GM12878 (cell line): ENCODE measurements around the gene CDCP2. TPM values are rescaled to one million over a fixed set of nuclear protein-coding genes. Genes with fewer than 3 reads are reported as not detected.

ENCODE experiments used
- ATAC-seq: fragments of 200-7000 bp; cut with Tn5 transposase; 3 replicates; pipeline ENCODE4 v1.9.1; 2020; ENCODE audit warnings: mild to moderate bottlenecking, moderate library complexity
- BruUV-seq: library from RNA; stranded (reverse); fragments of 400-500 nt; replicated peaks from 2 replicates; lab custom pipeline; 2021; lab: Mats Ljungman, UMichigan
- CTCF ChIA-PET: fragments of 300-600 bp; sonication (Branson Sonifier 250); formaldehyde crosslinking; extraction: SDS; loops from one replicate; lab custom pipeline; 2021; ENCODE audit warnings: inconsistent platforms; lab: Yijun Ruan, JAX
- POLR2A ChIA-PET: fragments of 350-600 bp; formaldehyde crosslinking; extraction: SDS; loops from one replicate; lab custom pipeline; 2021; ENCODE audit warnings: inconsistent platforms; lab: Charles Lee
- RAD21 ChIA-PET: fragments of 300-600 bp; sonication (Branson Sonifier 250); formaldehyde crosslinking; loops from one replicate; lab custom pipeline; 2023; ENCODE audit warnings: antibody characterized with exemption; ENCODE audit not compliant: unreplicated experiment; lab: Charles Lee
- SMC1A ChIA-PET: fragments of 300-600 bp; sonication (Branson Sonifier 250); formaldehyde crosslinking; loops from one replicate; lab custom pipeline; 2023; ENCODE audit not compliant: unreplicated experiment, uncharacterized antibody; lab: Charles Lee
- DNase-seq: peaks from one replicate; pipeline ENCODE4 v3.0.0-alpha.2; 2011; ENCODE audit warnings: low read depth, low spot score
- FAIRE-seq: peaks from 3 replicates; lab custom pipeline; 2011; peaks lifted over from hg19 to GRCh38; lab: Jason Lieb, UNC
- H2AFZ ChIP-seq: 2 replicates; pipeline ENCODE4 v1.6.0; 2011; ENCODE audit warnings: low read depth, low read length, control low read depth; ENCODE audit not compliant: control insufficient read depth
- H3K27ac ChIP-seq: 2 replicates; pipeline ENCODE4 v1.5.1; 2011; ENCODE audit warnings: control low read depth; ENCODE audit not compliant: control insufficient read depth, insufficient read depth
- H3K27me3 ChIP-seq, 2 experiments: replicated peaks in 1 of 2; 2 replicates each; pipeline versions ENCODE4 v1.6.0 to v1.6.1; 2011; ENCODE audit warnings: low read length in 1 of 2; ENCODE audit not compliant: control insufficient read depth in 2 of 2, insufficient read depth in 2 of 2
- H3K36me3 ChIP-seq, 2 experiments: 2 replicates each; pipeline ENCODE4 v1.5.1; 2011; ENCODE audit warnings: low read length in 1 of 2; ENCODE audit not compliant: control insufficient read depth in 2 of 2, insufficient read depth in 2 of 2
- H3K4me1 ChIP-seq: 2 replicates; pipeline ENCODE4 v1.6.1; 2011; ENCODE audit warnings: mild to moderate bottlenecking, low read length, moderate library complexity, mixed read lengths; ENCODE audit not compliant: control insufficient read depth, insufficient read depth
- H3K4me2 ChIP-seq: 2 replicates; pipeline ENCODE4 v1.6.0; 2011; ENCODE audit warnings: control low read depth; ENCODE audit not compliant: control insufficient read depth, insufficient read depth
- H3K4me3 ChIP-seq: fragments of 200-600 bp; sonication (generic); 2 replicates; pipeline ENCODE4 v1.5.1; 2016
- H3K79me2 ChIP-seq: 2 replicates; pipeline ENCODE4 v1.6.0; 2011; ENCODE audit warnings: low read length; ENCODE audit not compliant: control insufficient read depth, insufficient read depth
- H3K9ac ChIP-seq: 2 replicates; pipeline ENCODE4 v1.8.0; 2011; ENCODE audit warnings: low read length, control low read depth, mixed read lengths; ENCODE audit not compliant: control insufficient read depth, insufficient read depth
- H3K9me3 ChIP-seq: replicated peaks from 3 replicates; pipeline ENCODE4 v1.5.1; 2011; ENCODE audit warnings: mild to moderate bottlenecking, low read length; ENCODE audit not compliant: control insufficient read depth, insufficient read depth
- H4K20me1 ChIP-seq: 2 replicates; pipeline ENCODE4 v1.6.0; 2011; ENCODE audit not compliant: control insufficient read depth, insufficient read depth
- ATF7 ChIP-seq: fragments of 450-650 bp; IDR thresholded peaks from 2 replicates; pipeline ENCODE4 v1.6.1; 2016; ENCODE audit warnings: low read depth, mild to moderate bottlenecking
- BCL11A ChIP-seq: IDR thresholded peaks from 2 replicates; pipeline ENCODE4 v1.6.1; 2011; ENCODE audit warnings: low read depth, low read length
- IKZF1 ChIP-seq: fragments of 450-650 bp; conservative IDR thresholded peaks from 2 replicates; pipeline ENCODE4 v1.6.1; 2017; ENCODE audit warnings: antibody characterized with exemption, mild to moderate bottlenecking
- LARP7 ChIP-seq: fragments of 450-650 bp; IDR thresholded peaks from 2 replicates; pipeline ENCODE4 v1.6.1; 2017; ENCODE audit warnings: mild to moderate bottlenecking
- MEF2A ChIP-seq: IDR thresholded peaks from 2 replicates; pipeline ENCODE4 v1.6.1; 2011; ENCODE audit warnings: low read depth, mild to moderate bottlenecking, low read length, moderate library complexity; ENCODE audit not compliant: insufficient read depth
- MXI1 ChIP-seq: fragments of 150-350 bp; IDR thresholded peaks from 2 replicates; pipeline ENCODE4 v1.6.1; 2011; ENCODE audit warnings: low read depth, mild to moderate bottlenecking, inconsistent platforms, low read length, improper control_type of control experiment
- NKRF ChIP-seq: fragments of 450-650 bp; conservative IDR thresholded peaks from 2 replicates; pipeline ENCODE4 v1.6.1; 2017; ENCODE audit warnings: mild to moderate bottlenecking, moderate library complexity
- NR2C1 ChIP-seq: fragments of 450-650 bp; IDR thresholded peaks from 2 replicates; pipeline ENCODE4 v1.6.1; 2017; ENCODE audit warnings: antibody characterized with exemption, mild to moderate bottlenecking, moderate library complexity
- POLR2A ChIP-seq: IDR thresholded peaks from 2 replicates; pipeline ENCODE4 v1.6.1; 2011; ENCODE audit warnings: low read depth, mild to moderate bottlenecking, low read length
- RCOR1 ChIP-seq: conservative IDR thresholded peaks from 2 replicates; pipeline ENCODE4 v1.6.1; 2012; ENCODE audit warnings: low read depth, low read length, improper control_type of control experiment
- ZNF687 ChIP-seq: fragments of 450-650 bp; IDR thresholded peaks from 2 replicates; pipeline ENCODE4 v1.6.1; 2017; ENCODE audit warnings: mild to moderate bottlenecking, moderate library complexity
- WGBS: methylation state at CpG from one replicate; pipeline ENCODE4 v1.1.6; 2016; ENCODE audit warnings: low lambda C conversion rate; ENCODE audit not compliant: insufficient replicate concordance, insufficient coverage; ENCODE audit errors: missing lambda C conversion rate; 5-methylcytosine and 5-hydroxymethylcytosine counted together
- in situ Hi-C: fragments of 300-500 bp; cut with MboI; formaldehyde crosslinking; loops from 9 replicates; pipeline ENCODE4 v1.14.3; 2018; ENCODE audit warnings: mixed read lengths
- intact Hi-C: fragments of 100-400 bp; cut with micrococcal nuclease; formaldehyde crosslinking; loops from one replicate; pipeline ENCODE4 v1.14.2; 2022; ENCODE audit not compliant: unreplicated experiment
- polyA plus RNA-seq, 11 experiments: library from polyadenylated mRNA; depleted of rRNA in 4 of 11; unstranded in 6 of 11; stranded (reverse) in 5 of 11; fragments of >200 nt; fragmentation: Nextera tagmentation in 4 of 11; fragmentation: Illumina TruSeq in 1 of 11; extraction: Ambion mirVana in 4 of 11; extraction: Trizol in 1 of 11; gene quantifications; 1 replicate in 1 of 11; 2 replicates in 10 of 11; pipeline versions ENCODE4 v1.2.1 to v1.2.3, GENCODE V29; 2011 to 2016; ENCODE audit warnings: inconsistent platforms in 2 of 11, missing spikeins in 2 of 11, low read depth in 1 of 11
- total RNA-seq, 4 experiments: library from RNA; depleted of rRNA in 3 of 4; stranded (reverse); fragments of >200 nt in 3 of 4; fragmentation: Illumina TruSeq in 1 of 4; extraction: Trizol in 1 of 4; gene quantifications; 2 replicates each; pipeline versions ENCODE4 v1.2.1 to v1.2.3, GENCODE V29; 2013 to 2021

Gene CDCP2
- total and polyA plus RNA-seq, 10 of the 15 experiments (the other 5 are each of a cell fraction or from before 2014, with no cell fraction given) = 0.06 TPM; not detected in 9

GRCh38 chr1:54109129-54110090 lies 43.4 kb downstream of the CDCP2 start (continued):
- TF ChIP-seq ZNF687 = no peak
- no peak for TF ChIP-seq NR2C1
- no peak for TF ChIP-seq ATF7
- TF ChIP-seq LARP7 = no peak

- ChIA-PET RAD21 (no interaction called here), CTCF (no interaction called here), SMC1A (interaction anchor here (0.5 kb wide), 1 partner anchor 374 kb away, joined by 3 read pairs; no protein-coding TSS in a partner anchor), POLR2A (no interaction called here)
- Histone ChIP-seq H4K20me1 (no peaks in the 10 kb centered on the region), H3K4me3 (no peak overlapping the region), H2AFZ (no peak overlapping the region), H3K9ac (no peak overlapping the region), H3K9me3 (no peaks in the 10 kb centered on the region), H3K27me3 (no peaks in the 10 kb centered on the region), H3K4me1 (no peaks in the 10 kb centered on the region), H3K27ac (no peak overlapping the region), H3K4me2 (no peak overlapping the region), H3K36me3 (no peaks in the 10 kb centered on the region), H3K79me2 (no peaks in the 10 kb centered on the region)
- FAIRE-seq (no peak), ATAC-seq (no peak), DNase-seq (no peak)
- intact Hi-C loops (no loop called here), in situ Hi-C loops (no loop called here)
- no TSS peak for BruUV-seq
- TF ChIP-seq BCL11A (no peak), ATF7 (no peak), POLR2A (no peak), MXI1 (no peak), RCOR1 (no peak), IKZF1 (no peak), MEF2A (no peak), NKRF (no peak)
- WGBS = 46% methylated on average over 3 of the region's 3 CpGs
Measured at GRCh38 chr1:54108156-54108555, 44.6 kb downstream of the CDCP2 start.
